ENCODE data around the gene LTB4R2. TPM values are rescaled to one million over a fixed set of nuclear protein-coding genes. Genes with fewer than 3 reads are reported as not detected.

The LTB4R2 gene
- total and polyA plus RNA-seq, 2 experiments from 2014 or later = 0.40 to 12.6 TPM

DNA sequence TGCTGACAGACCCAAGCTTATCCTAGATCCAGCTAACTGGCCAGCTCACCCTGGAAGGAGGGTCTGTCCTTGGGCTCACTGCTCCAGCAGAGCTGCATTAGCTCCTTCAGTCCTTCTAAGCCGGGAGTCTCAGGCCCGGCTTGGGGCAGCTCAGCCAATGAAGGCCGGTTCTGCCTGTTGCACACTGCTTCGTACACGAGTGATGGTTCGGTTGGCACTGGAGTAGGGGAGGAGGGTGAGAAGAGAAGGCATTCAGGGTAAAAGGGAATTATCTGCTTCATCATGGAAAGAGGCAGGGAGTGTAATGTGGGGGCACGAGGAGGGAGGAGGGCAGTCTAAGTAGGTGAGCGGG lies 27.9 kb downstream of the LTB4R2 start (continued):
- TF ChIP-seq ZNF462 (CRISPR knock-in tag; IDR thresholded peaks at IDR 0.05) = no peak
- TF ChIP-seq, protein P1, sequence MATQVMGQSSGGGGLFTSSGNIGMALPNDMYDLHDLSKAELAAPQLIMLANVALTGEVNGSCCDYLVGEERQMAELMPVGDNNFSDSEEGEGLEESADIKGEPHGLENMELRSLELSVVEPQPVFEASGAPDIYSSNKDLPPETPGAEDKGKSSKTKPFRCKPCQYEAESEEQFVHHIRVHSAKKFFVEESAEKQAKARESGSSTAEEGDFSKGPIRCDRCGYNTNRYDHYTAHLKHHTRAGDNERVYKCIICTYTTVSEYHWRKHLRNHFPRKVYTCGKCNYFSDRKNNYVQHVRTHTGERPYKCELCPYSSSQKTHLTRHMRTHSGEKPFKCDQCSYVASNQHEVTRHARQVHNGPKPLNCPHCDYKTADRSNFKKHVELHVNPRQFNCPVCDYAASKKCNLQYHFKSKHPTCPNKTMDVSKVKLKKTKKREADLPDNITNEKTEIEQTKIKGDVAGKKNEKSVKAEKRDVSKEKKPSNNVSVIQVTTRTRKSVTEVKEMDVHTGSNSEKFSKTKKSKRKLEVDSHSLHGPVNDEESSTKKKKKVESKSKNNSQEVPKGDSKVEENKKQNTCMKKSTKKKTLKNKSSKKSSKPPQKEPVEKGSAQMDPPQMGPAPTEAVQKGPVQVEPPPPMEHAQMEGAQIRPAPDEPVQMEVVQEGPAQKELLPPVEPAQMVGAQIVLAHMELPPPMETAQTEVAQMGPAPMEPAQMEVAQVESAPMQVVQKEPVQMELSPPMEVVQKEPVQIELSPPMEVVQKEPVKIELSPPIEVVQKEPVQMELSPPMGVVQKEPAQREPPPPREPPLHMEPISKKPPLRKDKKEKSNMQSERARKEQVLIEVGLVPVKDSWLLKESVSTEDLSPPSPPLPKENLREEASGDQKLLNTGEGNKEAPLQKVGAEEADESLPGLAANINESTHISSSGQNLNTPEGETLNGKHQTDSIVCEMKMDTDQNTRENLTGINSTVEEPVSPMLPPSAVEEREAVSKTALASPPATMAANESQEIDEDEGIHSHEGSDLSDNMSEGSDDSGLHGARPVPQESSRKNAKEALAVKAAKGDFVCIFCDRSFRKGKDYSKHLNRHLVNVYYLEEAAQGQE (IDR thresholded peaks at IDR 0.05; ENCODE audit: unreplicated experiment) = no peak

DNA sequence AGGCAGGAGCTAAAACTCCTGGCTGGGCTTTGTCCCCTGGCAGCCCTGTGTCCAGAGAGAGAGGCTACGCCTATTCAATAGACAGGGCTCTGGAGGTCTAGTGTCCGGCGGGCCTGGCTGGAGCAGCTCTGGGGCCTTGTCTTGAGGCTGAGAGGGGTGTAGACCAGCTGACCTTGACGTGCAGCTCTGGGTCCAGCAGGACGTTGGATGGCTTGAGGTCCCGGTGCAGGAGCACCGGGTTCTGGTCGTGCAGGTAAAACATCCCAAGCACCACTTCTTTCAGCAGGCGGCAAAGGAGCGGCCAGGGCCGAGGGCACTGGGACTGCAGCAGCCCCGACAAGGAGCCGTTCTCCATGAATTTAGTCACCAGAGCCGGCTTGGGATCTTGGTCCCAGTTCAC lies 28.9 kb downstream of the LTB4R2 start:
- Histone ChIP-seq H4K20me1 (replicated peaks; ENCODE audit: insufficient read depth) (peaks cover 4% of the 10 kb centered on the region; the same call in 1 of the 2 replicates), H3K79me2 (replicated peaks; ENCODE audit: insufficient read depth) (no peaks in the 10 kb centered on the region), H3F3A (replicated peaks; ENCODE audit: low read depth) (no peaks in the 10 kb centered on the region), H3K27me3 (ENCODE audit: insufficient read depth) (peaks cover 100% of the 10 kb centered on the region), H2AFZ (peak overlapping the region; percentile 100), H3K9me2 (ENCODE audit: insufficient read depth) (no peaks in the 10 kb centered on the region), H3K4me2 (peak overlapping the region; percentile 97), H3K27ac (ENCODE audit: low read depth) (no peak overlapping the region), H3K36me3 (ENCODE audit: insufficient read depth) (no peaks in the 10 kb centered on the region), H3K4me3 (peak overlapping the region; percentile 85), H3K4me1 (ENCODE audit: insufficient read depth) (peaks cover 17% of the 10 kb centered on the region; the same call in 1 of the 2 replicates)
- H3K27me3 Mint-ChIP-seq (ENCODE audit: insufficient read depth, low read depth, poor library complexity) = peaks cover 78% of the 10 kb centered on the region
- no peaks in the 10 kb centered on the region for H3K9me3 Mint-ChIP-seq
- peaks cover 17% of the 10 kb centered on the region for H3K4me1 Mint-ChIP-seq
- H3K27ac Mint-ChIP-seq = no peak overlapping the region
- peak overlapping the region; percentile 84 for H3K4me3 Mint-ChIP-seq
- H3K36me3 Mint-ChIP-seq (ENCODE audit: low read depth) = no peaks in the 10 kb centered on the region
- ATAC-seq (no peak), DNase-seq (ENCODE audit: low spot score) (no peak)
- TF ChIP-seq CREB1 (CRISPR knock-in tag; IDR thresholded peaks at IDR 0.05; ENCODE audit: low read depth) = no peak
- TF ChIP-seq POLR2AphosphoS5 (IDR thresholded peaks at IDR 0.05; ENCODE audit: low read depth) = no peak
- no peak for TF ChIP-seq NANOG (IDR thresholded peaks at IDR 0.05; ENCODE audit: borderline replicate concordance)
- TF ChIP-seq ZNF462 (CRISPR knock-in tag; IDR thresholded peaks at IDR 0.05) = no peak

Data from GM23338 (cell line).